Measurements from ENCODE around the gene F2R. TPM values are rescaled to one million over a fixed set of nuclear protein-coding genes. Genes with fewer than 3 reads are reported as not detected.

Gene F2R
- total and polyA plus RNA-seq, 9 of the 15 experiments (the other 6 are each of a cell fraction or from before 2014, with no cell fraction given) = 4.0 to 34.7 (median 15.1) TPM

DNA sequence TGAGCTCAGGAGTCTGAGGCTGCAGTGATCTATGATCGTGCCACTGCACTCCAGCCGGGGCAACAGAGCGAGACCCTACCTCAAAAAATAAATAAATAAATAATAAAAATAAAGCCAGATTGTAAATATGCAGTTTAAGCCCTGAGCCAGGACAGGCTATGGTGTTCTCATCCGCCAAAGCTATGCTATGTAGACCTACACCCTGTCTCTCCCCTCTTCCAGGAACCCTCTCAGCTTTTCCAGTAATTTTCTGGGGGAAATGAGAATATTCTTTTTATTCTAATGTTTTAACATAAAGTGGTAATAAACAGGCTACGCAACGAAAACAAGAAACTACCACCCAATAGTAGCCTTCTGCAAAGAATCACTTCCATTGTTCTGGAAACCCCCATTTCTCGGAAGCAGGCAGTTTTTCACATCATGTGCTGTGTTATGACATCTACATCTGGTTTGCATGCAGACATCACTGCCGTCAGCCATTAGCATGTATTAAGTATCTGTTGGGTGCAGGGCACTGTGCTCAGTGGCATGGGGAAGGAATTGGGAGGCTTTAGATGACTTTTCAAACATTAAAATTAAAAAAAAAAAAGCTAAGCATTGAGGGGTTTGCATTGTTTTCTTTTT is 38.0 kb upstream of the F2R start:
- no peak for ATAC-seq
- no peak overlapping the region for H3K4me3 ChIP-seq
- H3K27me3 ChIP-seq (ENCODE audit: control insufficient read depth in 2 of 2, insufficient read depth in 2 of 2, low read length in 2 of 2) = no peaks in the 10 kb centered on the region
- no peaks in the 10 kb centered on the region for H3K79me2 ChIP-seq (ENCODE audit: control insufficient read depth, insufficient read depth, low read length)
- CTCF ChIA-PET (ENCODE audit: low intra/inter-chr PET ratio) = no interaction called here
- POLR2A ChIA-PET = no interaction called here
- no peak overlapping the region for H2AFZ ChIP-seq (ENCODE audit: low read depth, low read length)
- no peaks in the 10 kb centered on the region for H3K9me3 ChIP-seq (replicated peaks; ENCODE audit: control insufficient read depth, insufficient read depth, low read depth, low read length)
- FAIRE-seq = no peak
- no peaks in the 10 kb centered on the region for H3K9me1 ChIP-seq (ENCODE audit: control insufficient read depth, insufficient read depth, low read length)
- DNase-seq (ENCODE audit: extremely low read depth in 1 of 4, low spot score in 3 of 4) = no peak
- intact Hi-C loops (cut with micrococcal nuclease) = no loop called here
- H4K20me1 ChIP-seq (replicated peaks; ENCODE audit: control insufficient read depth, insufficient read depth, low read length) = no peaks in the 10 kb centered on the region
- H3K4me2 ChIP-seq (ENCODE audit: insufficient read depth, low read length) = no peak overlapping the region
- WGBS (ENCODE audit: insufficient coverage, low coverage, missing lambda C conversion rate) = 70% methylated on average over 8 of the region's 8 CpGs
- no peak overlapping the region for H3K9ac ChIP-seq (ENCODE audit: insufficient read depth in 1 of 2, low read depth in 2 of 2, low read length in 2 of 2)
- no peaks in the 10 kb centered on the region; a peak in 1 of 5 replicates for H3K4me1 ChIP-seq (replicated peaks in 1 of 2; ENCODE audit: control insufficient read depth in 2 of 2, insufficient read depth in 2 of 2, low read length in 2 of 2)
- in situ Hi-C loops (cut with MboI) = no loop called here
- peaks cover 3% of the 10 kb centered on the region; the same call in 1 of the 3 replicates for H3K36me3 ChIP-seq (ENCODE audit: control insufficient read depth, insufficient read depth, low read length)
- H3K27ac ChIP-seq (ENCODE audit: extremely low read depth, low read depth, low read length) = no peak overlapping the region
- no TSS peak for BruUV-seq (replicated peaks)
- TF ChIP-seq ZNF143 (CRISPR knock-in tag; IDR thresholded peaks at IDR 0.05) (no peak), MAFF (IDR thresholded peaks at IDR 0.05; ENCODE audit: low read length) (no peak), NFIC (IDR thresholded peaks at IDR 0.05) (no peak), TBL1XR1 (IDR thresholded peaks at IDR 0.05; ENCODE audit: low read length in 2 of 2) (no peak), STAT5A (IDR thresholded peaks at IDR 0.05; ENCODE audit: borderline replicate concordance, low read length) (no peak), ZBTB1 (CRISPR knock-in tag; IDR thresholded peaks at IDR 0.05; ENCODE audit: borderline replicate concordance, low read depth) (no peak), HCFC1 (IDR thresholded peaks at IDR 0.05; ENCODE audit: low read depth, low read length) (no peak), RBBP5 (IDR thresholded peaks at IDR 0.05; ENCODE audit: borderline replicate concordance, insufficient read depth, low read length, poor library complexity, severe bottlenecking) (no peak), HDAC1 (IDR thresholded peaks at IDR 0.05) (no peak)
- TF ChIP-seq, protein P1, sequence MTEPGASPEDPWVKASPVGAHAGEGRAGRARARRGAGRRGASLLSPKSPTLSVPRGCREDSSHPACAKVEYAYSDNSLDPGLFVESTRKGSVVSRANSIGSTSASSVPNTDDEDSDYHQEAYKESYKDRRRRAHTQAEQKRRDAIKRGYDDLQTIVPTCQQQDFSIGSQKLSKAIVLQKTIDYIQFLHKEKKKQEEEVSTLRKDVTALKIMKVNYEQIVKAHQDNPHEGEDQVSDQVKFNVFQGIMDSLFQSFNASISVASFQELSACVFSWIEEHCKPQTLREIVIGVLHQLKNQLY (CRISPR knock-in tag; conservative IDR thresholded peaks at IDR 0.05) = no peak
- TF ChIP-seq, protein P2, sequence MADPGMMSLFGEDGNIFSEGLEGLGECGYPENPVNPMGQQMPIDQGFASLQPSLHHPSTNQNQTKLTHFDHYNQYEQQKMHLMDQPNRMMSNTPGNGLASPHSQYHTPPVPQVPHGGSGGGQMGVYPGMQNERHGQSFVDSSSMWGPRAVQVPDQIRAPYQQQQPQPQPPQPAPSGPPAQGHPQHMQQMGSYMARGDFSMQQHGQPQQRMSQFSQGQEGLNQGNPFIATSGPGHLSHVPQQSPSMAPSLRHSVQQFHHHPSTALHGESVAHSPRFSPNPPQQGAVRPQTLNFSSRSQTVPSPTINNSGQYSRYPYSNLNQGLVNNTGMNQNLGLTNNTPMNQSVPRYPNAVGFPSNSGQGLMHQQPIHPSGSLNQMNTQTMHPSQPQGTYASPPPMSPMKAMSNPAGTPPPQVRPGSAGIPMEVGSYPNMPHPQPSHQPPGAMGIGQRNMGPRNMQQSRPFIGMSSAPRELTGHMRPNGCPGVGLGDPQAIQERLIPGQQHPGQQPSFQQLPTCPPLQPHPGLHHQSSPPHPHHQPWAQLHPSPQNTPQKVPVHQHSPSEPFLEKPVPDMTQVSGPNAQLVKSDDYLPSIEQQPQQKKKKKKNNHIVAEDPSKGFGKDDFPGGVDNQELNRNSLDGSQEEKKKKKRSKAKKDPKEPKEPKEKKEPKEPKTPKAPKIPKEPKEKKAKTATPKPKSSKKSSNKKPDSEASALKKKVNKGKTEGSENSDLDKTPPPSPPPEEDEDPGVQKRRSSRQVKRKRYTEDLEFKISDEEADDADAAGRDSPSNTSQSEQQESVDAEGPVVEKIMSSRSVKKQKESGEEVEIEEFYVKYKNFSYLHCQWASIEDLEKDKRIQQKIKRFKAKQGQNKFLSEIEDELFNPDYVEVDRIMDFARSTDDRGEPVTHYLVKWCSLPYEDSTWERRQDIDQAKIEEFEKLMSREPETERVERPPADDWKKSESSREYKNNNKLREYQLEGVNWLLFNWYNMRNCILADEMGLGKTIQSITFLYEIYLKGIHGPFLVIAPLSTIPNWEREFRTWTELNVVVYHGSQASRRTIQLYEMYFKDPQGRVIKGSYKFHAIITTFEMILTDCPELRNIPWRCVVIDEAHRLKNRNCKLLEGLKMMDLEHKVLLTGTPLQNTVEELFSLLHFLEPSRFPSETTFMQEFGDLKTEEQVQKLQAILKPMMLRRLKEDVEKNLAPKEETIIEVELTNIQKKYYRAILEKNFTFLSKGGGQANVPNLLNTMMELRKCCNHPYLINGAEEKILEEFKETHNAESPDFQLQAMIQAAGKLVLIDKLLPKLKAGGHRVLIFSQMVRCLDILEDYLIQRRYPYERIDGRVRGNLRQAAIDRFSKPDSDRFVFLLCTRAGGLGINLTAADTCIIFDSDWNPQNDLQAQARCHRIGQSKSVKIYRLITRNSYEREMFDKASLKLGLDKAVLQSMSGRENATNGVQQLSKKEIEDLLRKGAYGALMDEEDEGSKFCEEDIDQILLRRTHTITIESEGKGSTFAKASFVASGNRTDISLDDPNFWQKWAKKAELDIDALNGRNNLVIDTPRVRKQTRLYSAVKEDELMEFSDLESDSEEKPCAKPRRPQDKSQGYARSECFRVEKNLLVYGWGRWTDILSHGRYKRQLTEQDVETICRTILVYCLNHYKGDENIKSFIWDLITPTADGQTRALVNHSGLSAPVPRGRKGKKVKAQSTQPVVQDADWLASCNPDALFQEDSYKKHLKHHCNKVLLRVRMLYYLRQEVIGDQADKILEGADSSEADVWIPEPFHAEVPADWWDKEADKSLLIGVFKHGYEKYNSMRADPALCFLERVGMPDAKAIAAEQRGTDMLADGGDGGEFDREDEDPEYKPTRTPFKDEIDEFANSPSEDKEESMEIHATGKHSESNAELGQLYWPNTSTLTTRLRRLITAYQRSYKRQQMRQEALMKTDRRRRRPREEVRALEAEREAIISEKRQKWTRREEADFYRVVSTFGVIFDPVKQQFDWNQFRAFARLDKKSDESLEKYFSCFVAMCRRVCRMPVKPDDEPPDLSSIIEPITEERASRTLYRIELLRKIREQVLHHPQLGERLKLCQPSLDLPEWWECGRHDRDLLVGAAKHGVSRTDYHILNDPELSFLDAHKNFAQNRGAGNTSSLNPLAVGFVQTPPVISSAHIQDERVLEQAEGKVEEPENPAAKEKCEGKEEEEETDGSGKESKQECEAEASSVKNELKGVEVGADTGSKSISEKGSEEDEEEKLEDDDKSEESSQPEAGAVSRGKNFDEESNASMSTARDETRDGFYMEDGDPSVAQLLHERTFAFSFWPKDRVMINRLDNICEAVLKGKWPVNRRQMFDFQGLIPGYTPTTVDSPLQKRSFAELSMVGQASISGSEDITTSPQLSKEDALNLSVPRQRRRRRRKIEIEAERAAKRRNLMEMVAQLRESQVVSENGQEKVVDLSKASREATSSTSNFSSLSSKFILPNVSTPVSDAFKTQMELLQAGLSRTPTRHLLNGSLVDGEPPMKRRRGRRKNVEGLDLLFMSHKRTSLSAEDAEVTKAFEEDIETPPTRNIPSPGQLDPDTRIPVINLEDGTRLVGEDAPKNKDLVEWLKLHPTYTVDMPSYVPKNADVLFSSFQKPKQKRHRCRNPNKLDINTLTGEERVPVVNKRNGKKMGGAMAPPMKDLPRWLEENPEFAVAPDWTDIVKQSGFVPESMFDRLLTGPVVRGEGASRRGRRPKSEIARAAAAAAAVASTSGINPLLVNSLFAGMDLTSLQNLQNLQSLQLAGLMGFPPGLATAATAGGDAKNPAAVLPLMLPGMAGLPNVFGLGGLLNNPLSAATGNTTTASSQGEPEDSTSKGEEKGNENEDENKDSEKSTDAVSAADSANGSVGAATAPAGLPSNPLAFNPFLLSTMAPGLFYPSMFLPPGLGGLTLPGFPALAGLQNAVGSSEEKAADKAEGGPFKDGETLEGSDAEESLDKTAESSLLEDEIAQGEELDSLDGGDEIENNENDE (IDR thresholded peaks at IDR 0.05; ENCODE audit: low read depth, low read length) = no peak
